DND-41 (cell line): ENCODE results near the gene PCTP.

Source experiments
- ATAC-seq: fragments of 200-7000 bp; cut with Tn5 transposase; 3 replicates; pipeline ENCODE4 v1.9.1; 2021; ENCODE audit warnings: low read depth; ENCODE audit not compliant: insufficient read depth
- DNase-seq: peaks from one replicate; pipeline ENCODE4 v3.0.0-alpha.2; 2020
- H2AFZ ChIP-seq: 2 replicates; pipeline ENCODE4 v1.6.0; 2012; ENCODE audit warnings: low read depth, low read length
- H3K27ac ChIP-seq: 2 replicates; pipeline ENCODE4 v1.5.1; 2012; ENCODE audit warnings: low read length, inconsistent platforms
- H3K27me3 ChIP-seq: fragments of 200-600 bp; sonication (generic); 2 replicates; pipeline ENCODE4 v1.6.0; 2012; ENCODE audit warnings: low read length, mild to moderate bottlenecking, inconsistent platforms; ENCODE audit not compliant: insufficient read depth, poor library complexity
- H3K36me3 ChIP-seq: 2 replicates; pipeline ENCODE4 v1.5.1; 2012; ENCODE audit warnings: low read length, inconsistent platforms; ENCODE audit not compliant: insufficient read depth
- H3K4me1 ChIP-seq: 2 replicates; pipeline ENCODE4 v1.5.1; 2012; ENCODE audit warnings: mild to moderate bottlenecking, low read length; ENCODE audit not compliant: insufficient read depth
- H3K4me2 ChIP-seq: 2 replicates; pipeline ENCODE4 v1.6.0; 2012; ENCODE audit warnings: mild to moderate bottlenecking, moderate library complexity, low read length, inconsistent platforms; ENCODE audit not compliant: insufficient read depth
- H3K4me3 ChIP-seq, 2 experiments: fragments of 200-600 bp in 1 of 2; shearing (Covaris generic) in 1 of 2; 2 replicates each; pipeline ENCODE4 v1.5.1; 2012 to 2016; ENCODE audit warnings: inconsistent platforms in 2 of 2, low read length in 2 of 2, mild to moderate bottlenecking in 2 of 2, low read depth in 1 of 2, moderate library complexity in 1 of 2
- H3K79me2 ChIP-seq: 2 replicates; pipeline ENCODE4 v1.6.0; 2012; ENCODE audit warnings: low read length, inconsistent platforms; ENCODE audit not compliant: insufficient read depth
- H3K9ac ChIP-seq: 2 replicates; pipeline ENCODE4 v1.6.0; 2012; ENCODE audit warnings: low read depth, mild to moderate bottlenecking, inconsistent platforms, low read length, moderate library complexity
- H3K9me3 ChIP-seq: 2 replicates; pipeline ENCODE4 v1.5.1; 2012; ENCODE audit warnings: low read length, moderate library complexity, mild to moderate bottlenecking, inconsistent platforms; ENCODE audit not compliant: insufficient read depth, severe bottlenecking
- H4K20me1 ChIP-seq: 2 replicates; pipeline ENCODE4 v1.6.0; 2012; ENCODE audit warnings: low read length; ENCODE audit not compliant: insufficient read depth
- EZH2 ChIP-seq: IDR thresholded peaks from 3 replicates; pipeline ENCODE4 v1.6.1; 2012; ENCODE audit warnings: borderline replicate concordance, low read depth, mild to moderate bottlenecking, moderate library complexity, low read length, inconsistent platforms; ENCODE audit not compliant: severe bottlenecking
- TF ChIP-seq, protein P1 (sequence below): IDR thresholded peaks from 2 replicates; pipeline ENCODE4 v1.5.1; 2012; ENCODE audit warnings: borderline replicate concordance, low read length, moderate library complexity, mild to moderate bottlenecking; ENCODE audit not compliant: poor library complexity, severe bottlenecking; ENCODE audit errors: extremely low read depth

The PCTP gene

GRCh38 chr17:55762086-55762858 lies 11.4 kb downstream of the PCTP start:
- H3K9ac ChIP-seq, result no peak overlapping the region
- no peaks in the 10 kb centered on the region for H3K27me3 ChIP-seq
- no peak overlapping the region for H2AFZ ChIP-seq
- no peaks in the 10 kb centered on the region for H3K79me2 ChIP-seq
- no peak overlapping the region for H3K4me2 ChIP-seq
- H4K20me1 ChIP-seq, result no peaks in the 10 kb centered on the region
- no peak overlapping the region for H3K27ac ChIP-seq
- no peaks in the 10 kb centered on the region for H3K9me3 ChIP-seq
- H3K4me1 ChIP-seq, result no peaks in the 10 kb centered on the region
- H3K36me3 ChIP-seq, result no peaks in the 10 kb centered on the region
- no peak overlapping the region; a peak in 1 of 4 replicates for H3K4me3 ChIP-seq
- ATAC-seq, result no peak
- DNase-seq, result no peak
- TF ChIP-seq, protein P1, sequence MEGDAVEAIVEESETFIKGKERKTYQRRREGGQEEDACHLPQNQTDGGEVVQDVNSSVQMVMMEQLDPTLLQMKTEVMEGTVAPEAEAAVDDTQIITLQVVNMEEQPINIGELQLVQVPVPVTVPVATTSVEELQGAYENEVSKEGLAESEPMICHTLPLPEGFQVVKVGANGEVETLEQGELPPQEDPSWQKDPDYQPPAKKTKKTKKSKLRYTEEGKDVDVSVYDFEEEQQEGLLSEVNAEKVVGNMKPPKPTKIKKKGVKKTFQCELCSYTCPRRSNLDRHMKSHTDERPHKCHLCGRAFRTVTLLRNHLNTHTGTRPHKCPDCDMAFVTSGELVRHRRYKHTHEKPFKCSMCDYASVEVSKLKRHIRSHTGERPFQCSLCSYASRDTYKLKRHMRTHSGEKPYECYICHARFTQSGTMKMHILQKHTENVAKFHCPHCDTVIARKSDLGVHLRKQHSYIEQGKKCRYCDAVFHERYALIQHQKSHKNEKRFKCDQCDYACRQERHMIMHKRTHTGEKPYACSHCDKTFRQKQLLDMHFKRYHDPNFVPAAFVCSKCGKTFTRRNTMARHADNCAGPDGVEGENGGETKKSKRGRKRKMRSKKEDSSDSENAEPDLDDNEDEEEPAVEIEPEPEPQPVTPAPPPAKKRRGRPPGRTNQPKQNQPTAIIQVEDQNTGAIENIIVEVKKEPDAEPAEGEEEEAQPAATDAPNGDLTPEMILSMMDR, result no peak
- TF ChIP-seq EZH2, result no peak

DNA sequence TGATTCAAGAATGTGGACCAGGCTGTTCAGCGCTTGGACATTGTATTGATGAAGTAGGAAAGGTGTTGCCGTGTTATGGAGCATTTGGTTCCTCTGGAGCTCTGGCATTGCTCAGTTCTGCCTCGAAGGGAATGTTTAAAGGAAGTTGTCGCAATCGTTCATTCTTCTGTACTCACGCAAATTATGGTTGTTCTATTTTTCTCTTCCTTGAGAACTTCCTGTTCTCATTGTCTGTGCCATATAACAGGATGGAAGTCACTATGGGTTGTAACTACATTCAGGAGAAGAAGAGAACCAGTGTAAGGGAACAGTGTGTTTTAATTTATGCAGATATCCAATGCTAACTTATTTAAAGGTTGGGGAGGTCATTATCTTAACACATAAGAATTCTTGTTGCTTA lies 13.0 kb downstream of the PCTP start:
- TF ChIP-seq EZH2, result no peak
- TF ChIP-seq, protein P1, result no peak
- no peaks in the 10 kb centered on the region for H3K9me3 ChIP-seq
- no peaks in the 10 kb centered on the region for H3K4me1 ChIP-seq
- no peak overlapping the region for H3K9ac ChIP-seq
- no peaks in the 10 kb centered on the region for H3K27me3 ChIP-seq
- DNase-seq, result no peak
- no peak overlapping the region for H2AFZ ChIP-seq
- H3K36me3 ChIP-seq, result no peaks in the 10 kb centered on the region
- H3K4me3 ChIP-seq, result no peak overlapping the region
- H4K20me1 ChIP-seq, result no peaks in the 10 kb centered on the region
- no peak overlapping the region for H3K27ac ChIP-seq
- ATAC-seq, result no peak
- H3K4me2 ChIP-seq, result no peak overlapping the region
- no peaks in the 10 kb centered on the region for H3K79me2 ChIP-seq

- TF ChIP-seq, protein P1, result no peak
- TF ChIP-seq EZH2, result no peak
- Histone ChIP-seq H3K36me3 (peaks cover 7% of the 10 kb centered on the region; the same call in 1 of the 2 replicates), H3K4me3 (no peak overlapping the region), H3K9ac (no peak overlapping the region), H3K9me3 (no peaks in the 10 kb centered on the region), H3K27ac (no peak overlapping the region), H4K20me1 (no peaks in the 10 kb centered on the region), H3K79me2 (no peaks in the 10 kb centered on the region), H3K4me2 (no peak overlapping the region), H2AFZ (no peak overlapping the region), H3K4me1 (no peaks in the 10 kb centered on the region), H3K27me3 (no peaks in the 10 kb centered on the region)
- ATAC-seq (no peak), DNase-seq (no peak)
Measured at GRCh38 chr17:55764610-55765009, 13.8 kb downstream of the PCTP start.
